Activated CD4-positive, alpha-beta T cell treated with anti-CD3 and anti-CD28 coated beads, Interleukin-2, amount 50 U/mL, for 1 hour (primary cell): ENCODE data around the gene ASAP3.

Experiments used
- DNase-seq: peaks from one replicate; pipeline ENCODE4 v3.0.0-alpha.2; 2020

ASAP3 gene

DNA sequence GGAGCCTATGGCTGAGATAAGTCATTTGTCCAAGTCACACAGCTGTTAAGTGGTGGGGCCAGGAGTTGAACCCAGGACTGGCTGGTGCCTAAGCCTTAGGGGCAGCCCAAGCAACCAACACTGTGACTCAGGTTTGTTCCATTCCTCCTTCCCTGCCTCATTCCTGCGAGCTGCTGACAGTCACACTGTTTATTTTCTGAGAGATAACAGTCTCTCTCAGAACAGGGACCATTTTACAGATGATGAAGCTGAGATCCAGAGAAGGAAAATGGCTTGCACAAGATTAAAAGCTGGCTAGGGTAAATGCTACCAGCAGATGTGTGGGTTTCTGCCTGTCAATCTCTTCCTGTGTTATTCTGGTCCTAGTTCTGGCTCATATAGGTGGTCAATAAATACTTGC, 35.1 kb downstream of the ASAP3 start:
- no peak for DNase-seq

DNA sequence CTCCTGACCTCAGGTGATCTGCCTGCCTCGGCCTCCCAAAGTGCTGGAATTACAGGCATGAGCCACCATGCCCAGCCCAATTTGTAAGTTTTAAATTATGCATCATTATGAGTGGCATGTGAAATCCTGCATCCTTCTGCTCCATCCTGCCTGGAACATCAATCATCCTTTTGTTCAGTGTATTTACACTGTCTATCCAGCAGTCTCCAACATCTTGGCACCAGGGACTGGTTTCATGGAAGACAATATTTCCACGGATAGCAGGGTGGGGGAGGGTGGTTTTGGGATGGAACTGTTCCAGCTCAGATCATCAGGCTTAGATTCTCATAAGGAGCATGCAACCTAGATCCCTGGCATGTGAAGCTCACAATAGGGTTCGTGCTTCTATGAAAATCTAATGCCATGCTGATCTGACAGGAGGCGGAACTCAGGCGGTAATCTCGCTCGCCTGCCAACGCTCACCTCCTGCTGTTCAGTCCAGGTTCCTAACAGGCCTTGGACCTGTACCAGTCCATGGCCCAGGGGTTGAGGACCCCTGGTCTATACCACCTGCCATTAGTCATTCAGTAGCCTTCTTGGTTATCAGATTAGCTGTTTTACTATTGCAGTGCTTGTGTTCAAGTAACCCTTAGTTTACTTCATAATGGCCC, 37.2 kb downstream of the ASAP3 start:
- no peak for DNase-seq

DNA sequence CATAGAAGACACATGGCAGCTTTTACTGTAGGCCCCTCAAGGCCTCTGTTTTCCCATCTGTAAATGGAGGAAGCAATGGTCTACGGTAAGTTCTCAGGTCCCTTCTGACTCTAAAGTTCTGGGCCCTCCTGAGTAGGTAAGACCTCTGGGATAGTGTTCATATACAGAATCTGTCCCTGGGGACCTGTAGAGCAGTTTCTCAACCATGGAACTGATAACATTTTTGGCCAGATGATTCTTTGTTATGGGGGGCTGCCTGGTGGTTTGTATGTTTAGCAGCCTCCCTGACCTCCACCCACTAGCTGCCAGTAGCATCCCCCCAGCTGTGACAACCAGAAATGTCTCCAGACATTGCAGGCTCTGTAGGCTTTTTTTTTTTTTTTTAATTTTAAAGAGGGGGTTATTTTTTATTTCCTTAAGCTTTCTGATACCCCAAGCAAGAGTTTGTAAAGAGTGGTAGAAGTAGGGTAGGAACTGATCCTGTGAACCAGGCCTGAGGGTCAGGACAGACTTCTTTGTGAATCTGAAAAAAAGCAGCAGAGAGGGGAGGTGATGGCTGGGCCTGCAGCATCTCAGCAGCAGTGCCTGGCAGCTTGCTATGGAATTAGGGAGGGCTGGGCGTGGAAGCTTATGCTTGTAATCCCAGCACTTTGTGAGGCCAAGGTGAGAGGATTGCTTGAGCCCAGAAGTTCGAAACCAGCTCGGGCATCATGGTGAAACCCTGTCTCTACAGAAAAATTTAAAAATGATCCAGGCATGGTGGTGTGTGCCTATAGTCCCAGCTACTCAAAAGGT, 39.2 kb downstream of the ASAP3 start:
- DNase-seq, result no peak

DNA sequence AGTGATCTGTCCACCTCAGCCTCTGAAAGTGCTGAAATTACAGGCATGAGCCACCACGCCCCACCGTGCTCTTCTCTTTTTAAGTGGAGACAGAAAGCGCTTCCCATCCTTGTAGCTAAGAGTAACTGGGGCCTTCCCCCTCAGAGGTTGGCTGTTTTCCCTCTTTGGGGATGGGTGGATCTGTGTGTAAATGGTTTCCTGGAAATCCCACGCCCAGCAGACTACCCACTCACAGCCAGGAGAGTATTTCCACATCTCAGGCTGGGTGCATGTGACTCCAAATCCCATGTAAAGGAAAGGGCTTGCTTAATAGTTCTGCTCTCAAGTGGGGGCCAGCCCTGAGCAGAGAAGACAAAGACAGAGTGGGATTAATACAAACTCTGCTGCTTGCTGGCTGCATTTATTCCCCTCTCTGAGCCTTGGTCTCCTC, 39.9 kb downstream of the ASAP3 start:
- DNase-seq, result no peak

DNA sequence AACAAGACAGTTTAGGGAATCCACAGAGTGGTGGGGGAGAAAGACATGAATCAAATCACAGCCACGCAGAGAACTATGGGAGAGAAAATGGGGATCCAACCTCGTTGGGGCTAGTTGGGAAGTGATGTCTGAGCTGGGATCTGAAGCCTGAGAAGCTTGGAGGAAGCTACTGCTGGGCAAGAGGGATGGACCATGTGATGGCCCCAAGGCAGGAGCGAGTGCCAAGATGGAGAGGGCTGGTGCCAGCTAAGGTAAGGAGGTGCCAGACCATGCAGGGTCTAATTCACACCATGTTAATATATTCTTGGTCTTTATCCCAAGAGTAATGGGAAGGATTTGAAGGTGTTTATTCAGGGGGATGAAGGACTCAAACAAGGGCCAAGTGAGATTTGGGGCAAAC, 41.2 kb downstream of the ASAP3 start:
- no peak for DNase-seq

DNA sequence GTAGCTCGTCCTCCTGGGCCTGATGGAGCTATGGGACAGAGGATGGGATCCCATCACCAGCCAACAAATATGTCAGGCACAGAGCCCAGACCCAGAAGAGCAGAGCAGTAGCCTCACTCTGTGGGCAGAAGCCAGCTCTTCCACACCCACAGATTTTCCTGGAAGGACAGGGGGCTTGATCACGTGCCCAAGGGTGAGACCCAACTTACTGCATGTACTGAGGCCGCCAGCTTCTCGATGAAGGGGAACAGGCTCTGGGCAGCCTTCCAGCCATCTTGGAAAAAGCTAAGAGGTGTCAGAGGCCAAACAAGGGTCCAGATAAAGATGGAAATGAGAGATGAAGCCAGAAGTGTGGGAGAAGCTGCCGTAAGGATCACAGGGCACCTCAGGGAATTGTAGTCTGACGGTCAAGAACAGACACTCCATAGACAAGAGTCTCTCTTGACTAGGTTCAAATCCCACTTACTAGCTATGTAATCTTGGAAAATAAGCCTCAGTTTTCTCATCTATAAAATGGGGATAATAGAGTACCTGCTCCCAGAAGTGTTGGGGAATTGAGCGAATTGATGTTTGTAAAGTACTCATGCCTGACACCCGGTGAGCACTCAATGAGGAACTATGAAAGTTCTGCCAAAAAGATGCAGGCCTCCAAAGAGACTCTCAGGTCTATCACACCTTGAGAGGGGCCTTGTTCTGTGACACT, 42.4 kb downstream of the ASAP3 start:
- no peak for DNase-seq

DNA sequence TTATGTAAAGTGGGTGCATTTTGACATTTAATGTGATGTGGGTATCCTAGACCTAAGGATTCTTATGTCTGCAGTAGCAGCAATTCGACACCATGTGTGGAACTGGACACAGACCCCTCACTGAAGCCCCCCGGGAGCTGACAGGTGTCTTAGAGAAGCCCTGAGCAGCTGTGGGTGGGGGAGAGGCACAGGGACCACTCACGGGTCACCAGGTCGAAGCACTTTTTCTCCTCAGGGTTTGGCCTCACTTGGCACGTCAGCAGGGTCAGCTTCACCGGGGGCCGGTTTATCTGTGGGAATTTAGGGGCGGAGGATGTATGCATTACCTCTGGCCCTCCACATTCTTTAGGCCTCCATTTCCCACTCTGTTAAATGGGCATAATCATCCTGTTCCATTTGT, 45.4 kb downstream of the ASAP3 start:
- DNase-seq, result no peak

DNA sequence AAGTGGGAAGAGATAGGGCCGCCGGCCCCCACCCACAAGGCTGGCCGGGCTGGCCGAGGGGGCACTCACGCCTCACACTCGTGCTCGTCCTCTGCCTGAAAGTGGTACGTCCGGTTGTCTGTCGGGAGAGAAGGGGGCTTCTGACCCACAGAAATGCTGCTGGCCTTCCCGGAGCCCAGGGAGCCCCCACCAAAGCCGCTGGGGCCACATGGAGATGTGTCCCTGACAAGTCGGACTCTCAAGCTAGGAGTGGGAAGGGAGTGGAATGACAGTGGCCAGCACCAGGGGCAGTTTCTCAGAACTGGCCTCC, 46.7 kb downstream of the ASAP3 start:
- no peak for DNase-seq

DNA sequence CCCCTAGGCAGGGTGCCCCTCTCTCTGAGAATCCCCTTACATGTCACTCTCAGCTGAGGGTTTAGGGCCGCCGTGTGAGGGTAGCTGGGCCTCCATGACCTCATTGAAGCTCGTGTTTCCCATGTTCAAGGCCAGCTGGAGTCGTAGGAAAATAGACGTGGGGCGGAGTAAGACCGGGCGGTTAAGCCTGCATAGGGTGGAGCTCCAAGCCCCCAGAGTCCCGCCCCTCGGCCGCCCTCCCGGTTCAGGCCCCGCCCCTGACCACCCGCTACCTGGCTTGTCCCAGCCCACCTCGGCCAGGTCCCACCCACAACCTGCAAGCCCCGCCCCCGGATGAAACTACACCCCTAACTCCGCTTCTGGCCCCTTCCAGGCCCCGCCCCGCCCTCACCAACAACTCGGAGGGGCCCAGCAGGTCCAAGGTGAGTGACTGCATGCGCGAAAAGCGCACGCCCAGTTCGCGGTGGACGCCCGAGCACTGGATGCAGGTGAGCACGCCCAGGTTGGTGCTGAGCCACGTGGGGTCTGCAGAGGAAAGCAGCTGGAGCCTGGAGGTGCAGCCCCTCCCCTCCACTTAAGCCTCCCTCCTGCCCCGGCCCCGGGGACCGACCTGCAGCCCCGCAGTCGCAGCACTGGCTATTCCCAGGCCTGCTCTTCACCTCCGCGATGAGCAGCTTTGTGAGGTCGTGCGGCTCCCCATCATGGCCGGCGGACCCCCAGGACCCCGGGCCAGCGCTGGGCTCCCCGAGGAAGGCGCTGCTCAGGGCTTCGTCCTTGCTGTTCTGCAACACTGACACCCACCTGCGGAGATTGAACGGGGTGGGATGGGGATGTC, 47.2 kb downstream of the ASAP3 start:
- DNase-seq, result peak; percentile 20

DNA sequence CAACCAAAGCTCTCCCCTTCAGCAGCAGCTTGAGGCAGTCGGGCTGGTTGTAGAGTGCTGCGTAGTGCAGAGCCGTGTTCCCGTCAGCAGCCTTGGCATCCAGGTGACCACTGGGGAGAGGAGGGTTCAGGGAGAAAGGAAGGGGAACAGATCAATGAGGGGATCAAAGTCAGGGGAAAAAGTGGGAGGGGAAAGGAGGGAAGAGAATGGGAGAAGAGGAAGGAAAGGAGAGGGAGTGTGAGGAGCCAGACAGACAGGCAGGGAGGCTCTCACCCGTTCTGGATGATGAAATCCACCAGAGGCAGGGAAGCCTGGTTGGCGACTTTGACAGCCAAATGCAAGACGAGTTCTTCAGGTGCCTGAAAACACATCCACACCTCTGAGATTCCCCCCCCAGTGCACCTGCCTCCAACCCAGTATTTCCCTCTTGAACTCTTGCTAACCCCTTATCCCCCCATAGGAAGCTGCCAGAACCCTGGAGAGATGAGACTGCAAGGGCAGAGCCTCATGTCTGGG, 49.7 kb downstream of the ASAP3 start:
- DNase-seq, result no peak

DNA sequence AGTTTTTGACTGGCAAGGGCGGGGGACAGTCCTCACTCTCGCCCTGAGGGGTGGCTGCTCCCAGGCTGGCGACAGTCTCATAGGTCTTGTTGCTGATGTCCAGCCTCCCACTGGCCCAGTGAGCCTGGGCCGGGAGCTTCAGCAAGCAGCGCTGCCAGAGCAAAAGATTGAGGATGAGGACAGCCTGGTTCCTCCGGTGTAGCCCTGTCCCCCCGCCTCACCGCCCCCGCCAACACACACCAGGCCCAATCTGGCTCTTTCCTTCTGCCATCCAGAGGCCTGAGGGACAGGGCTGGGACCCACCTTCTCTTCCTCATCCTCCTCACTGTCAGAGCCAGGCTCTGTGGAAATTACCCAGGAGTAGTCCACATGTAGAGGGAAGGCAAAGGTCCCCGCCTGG, 50.9 kb downstream of the ASAP3 start:
- no peak for DNase-seq

DNA sequence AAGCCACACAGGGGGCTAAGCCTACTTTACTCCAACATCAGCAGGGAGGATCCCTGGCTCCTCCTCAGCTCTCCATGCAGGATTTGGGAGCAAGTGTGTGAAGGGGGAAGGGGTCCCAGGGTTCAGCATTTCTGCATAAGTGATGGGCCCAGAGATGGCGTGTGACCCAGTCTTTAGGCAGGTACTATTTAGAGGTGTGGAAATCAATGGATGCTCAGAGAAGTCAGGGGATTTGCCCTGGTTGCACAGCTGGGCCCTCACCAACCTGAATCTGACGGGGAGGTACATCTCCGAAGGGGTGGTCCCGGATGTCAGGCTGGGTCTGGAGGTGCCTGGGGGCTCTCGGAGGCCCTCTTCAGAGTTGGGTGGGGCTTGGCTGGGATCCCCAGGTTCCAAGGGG, 52.5 kb downstream of the ASAP3 start:
- no peak for DNase-seq

DNA sequence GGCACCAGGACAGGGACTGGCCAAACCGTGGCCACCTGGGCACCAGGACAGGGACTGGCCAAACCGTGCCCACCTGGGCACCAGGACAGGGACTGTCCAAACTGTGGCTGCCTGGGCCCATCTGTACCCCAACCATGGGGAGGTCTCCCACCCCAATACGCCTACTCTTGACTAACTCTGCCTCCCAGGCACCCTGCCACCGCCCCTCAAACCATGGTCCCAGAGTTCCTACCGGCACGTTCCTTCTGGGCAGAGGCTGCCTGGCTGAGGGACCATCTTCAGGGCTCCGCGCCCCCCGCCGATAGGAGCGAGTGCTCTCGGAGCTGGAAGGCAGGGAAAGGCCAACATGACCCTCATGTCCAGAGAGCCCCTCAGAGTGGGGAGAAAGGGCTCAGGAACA, 53.2 kb downstream of the ASAP3 start:
- DNase-seq, result no peak

DNA sequence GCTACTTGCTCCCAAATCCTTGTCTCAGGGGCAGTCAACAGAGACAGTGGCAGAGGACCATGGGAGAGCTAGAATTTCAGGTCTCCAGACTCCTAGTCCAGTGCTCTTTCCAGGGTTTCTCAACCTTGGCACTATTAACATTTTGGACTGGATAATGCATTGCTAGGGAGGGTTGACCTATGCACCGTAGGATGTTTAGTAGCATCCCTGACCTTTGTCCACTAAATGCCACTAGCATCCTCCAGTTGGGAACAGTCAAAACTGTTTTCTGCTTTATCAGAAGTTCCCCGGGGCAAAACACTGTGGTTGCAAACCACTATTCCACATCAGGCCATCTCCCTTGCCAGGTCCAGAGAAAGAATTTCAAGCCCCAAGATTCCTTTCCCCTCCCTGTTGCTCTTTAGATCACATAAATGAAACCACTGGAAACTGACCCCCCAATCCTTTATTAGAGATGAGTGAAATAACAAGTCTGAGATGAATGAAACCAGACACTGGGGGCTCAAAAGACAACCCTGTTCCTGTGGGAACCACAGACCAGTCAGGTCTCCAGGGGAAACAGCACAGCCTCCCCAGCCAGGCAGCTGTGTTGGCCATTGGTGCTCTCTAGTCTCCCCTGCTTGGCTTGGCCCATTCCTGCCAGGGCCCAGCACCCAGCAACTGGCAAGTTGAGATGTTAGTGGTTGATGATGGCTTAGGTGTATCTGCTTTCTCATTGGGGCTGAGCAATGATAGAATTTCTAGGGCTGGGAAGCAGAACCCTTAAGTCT, 55.7 kb downstream of the ASAP3 start:
- DNase-seq, result no peak

DNA sequence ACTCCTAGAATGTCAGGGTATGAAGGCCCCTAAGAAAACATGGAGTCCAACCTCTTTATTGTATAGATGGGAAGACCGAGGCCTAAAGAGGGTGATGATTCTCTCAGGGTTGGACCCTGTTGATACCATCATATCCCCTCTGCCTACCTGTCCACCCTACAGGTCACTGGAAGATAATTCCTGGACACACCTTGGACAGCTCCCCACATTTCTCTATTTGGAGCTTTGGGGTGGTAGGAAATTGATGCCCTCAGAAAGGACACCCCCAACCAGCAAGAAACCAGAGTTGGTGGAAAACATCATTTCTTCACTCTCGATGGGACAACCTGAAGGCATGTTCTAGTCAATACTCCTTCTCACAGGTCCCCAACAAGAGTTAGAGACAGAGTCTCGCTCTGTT, 56.4 kb downstream of the ASAP3 start:
- no peak for DNase-seq

DNA sequence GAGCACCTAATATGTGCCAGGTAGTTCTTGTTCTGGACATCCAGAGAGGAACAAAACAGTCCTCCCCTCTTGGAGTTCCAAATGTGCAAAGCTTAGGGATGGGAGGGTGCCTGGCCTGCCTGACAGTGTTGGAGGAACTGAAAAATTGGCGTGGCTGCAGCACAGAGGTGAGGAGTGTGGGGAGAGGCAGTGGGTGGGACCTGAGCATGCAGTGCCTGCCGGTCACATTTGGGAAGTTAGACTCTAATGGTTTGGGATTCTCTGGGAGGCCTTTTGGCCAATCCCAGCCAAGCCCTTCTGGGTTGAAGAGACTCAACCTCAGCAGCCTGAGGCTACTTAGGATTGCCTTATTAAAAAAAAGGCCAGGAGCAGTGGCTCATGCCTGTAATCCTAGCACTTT, 57.2 kb downstream of the ASAP3 start:
- no peak for DNase-seq

DNA sequence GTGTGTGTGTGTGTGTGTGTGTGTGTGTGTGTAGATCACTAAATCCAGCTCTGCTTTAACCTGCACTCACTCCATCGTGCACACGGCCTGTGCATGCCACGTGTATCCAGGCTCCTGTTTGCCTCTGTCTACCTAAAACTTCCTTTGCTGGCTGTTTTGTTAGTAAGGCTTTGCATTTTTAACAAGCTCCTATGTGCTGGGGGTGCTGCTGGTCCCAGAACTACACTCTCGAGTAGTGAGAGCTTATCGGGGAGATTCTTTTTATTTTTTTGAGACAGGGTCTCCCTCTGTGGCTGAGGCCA, 58.8 kb downstream of the ASAP3 start:
- DNase-seq, result no peak

DNA sequence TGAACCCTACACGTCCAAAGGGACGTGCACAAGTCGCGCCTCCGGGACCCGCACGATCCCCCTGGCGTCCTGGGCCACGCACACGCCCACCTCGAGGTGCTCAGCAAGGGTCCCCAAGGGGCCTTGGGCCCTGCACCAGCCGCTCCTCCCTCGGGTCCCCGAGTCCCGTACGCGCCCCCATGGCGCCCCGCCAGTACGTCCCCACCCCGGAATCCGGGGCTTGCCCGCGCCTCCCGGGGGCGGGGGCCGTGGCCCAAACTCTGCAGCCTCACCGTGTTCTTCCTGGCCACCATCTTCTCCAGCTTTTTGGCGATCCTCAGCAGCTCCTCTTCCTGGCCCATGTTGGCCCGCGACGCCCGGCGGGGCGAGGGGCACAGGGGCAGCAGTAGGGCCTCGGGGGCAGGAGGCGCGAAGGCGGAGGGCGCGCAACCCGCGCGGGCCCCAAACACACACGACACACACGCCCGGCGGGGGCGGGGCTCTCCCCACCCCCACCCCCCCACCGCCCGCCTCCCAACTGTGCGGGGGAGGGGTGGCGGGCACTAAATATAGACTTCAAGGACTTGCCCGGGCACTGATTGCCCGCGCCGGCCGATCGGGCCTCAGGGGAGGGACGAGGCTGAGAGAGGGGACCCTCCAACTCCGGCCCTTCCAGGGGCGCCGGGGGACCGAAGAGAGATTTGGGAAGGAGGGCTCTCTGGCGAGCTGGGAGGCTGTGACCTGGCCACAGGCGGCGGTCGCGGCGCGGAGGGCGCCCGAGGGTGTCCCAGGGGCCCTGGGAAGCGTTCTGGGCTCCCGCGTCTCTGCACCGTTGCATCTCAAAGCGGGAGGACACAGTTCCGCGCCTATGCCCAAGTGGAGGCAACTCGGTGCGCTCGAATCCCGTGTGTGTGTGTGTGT, 59.4 kb downstream of the ASAP3 start, which contains the start of gene TCEA3:
TSS of gene TCEA3 (minus strand) at position 456 of the 900 bp plus-strand sequence. CDS start at position 341, 115 bp downstream.
- peak; percentile 24 for DNase-seq

DNA sequence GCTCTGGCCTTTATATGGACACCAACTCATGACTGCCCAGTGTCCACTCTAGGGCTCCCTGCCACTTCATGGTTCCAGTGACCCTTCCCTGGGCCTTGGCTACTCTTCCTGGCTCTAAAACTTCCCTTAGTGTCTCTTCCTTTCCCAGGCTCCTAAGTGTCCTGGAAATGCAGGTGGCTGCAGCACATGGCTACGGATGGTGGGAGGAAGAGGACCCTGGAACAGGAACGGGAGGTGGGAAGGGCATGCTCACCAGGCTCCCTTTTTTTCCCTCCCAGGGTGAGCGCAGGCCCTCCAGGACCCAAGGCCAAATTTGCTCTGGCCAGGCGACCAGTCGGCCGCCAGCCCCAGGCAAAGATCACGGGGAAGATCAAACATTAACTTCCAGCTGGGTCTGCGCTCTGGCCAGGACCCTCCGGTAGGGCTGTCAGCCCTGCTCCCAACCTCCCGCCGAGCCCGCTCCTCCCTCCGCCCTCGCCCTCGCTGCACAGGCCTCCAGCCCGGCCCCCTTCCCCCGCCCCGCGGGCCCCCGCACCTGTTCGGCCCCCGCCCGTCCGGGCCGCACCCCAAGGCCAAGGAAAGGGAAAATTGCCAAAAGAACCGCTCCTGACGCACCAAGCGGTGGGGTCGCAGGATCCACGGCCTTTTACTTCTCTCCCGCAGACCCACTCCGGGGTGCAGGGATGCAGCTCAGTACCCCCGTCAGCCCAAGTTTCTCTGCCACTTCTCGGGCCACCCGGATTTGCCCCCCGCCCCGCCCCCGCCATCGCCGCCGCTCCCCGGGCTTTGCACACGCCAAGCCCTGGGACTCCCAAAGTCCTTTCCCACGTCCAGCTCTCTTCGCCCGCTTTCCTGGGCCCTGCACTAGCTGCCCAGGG, 60.3 kb downstream of the ASAP3 start:
- no peak for DNase-seq

DNA sequence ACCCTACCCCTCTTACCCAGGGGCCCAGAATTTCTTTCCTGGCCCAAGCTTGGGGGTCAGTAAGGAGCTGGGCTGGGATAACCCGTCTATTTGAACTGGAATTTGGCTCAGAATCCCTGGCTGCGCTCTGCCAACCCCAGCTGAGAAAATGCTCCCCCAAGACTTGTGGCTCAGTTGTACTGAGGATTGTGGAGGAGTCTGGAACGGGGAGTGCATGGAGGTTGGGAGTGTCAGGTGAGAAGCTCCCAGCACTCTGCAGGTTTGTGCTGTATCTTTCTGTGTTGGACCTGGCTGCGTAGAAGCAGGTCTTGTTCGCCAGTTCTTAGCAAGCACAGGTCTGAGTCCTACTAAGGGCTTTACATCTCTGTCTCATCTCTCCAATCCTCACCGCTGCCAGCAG, 61.0 kb downstream of the ASAP3 start:
- DNase-seq, result no peak
